Measurements from ENCODE around the gene DCTN3. TPM values are rescaled to one million over a fixed set of nuclear protein-coding genes. Genes with fewer than 3 reads are reported as not detected.
A peak's percentile ranks its signal among the peaks of the same experiment; 100 is the strongest.

Gene DCTN3
- total RNA-seq, 3 donors from 2014 or later = 84.0 to 114 (median 113) TPM

- Histone ChIP-seq H3K4me3 (peak overlapping the region in 1 of 3 donors; percentile 43), H3K27ac (no peak overlapping the region), H3K27me3 (peaks cover 6 to 53% of the 10 kb centered on the region in 2 donors), H3K4me1 (peaks cover 0 to 8% of the 10 kb centered on the region in 2 donors), H3K36me3 (no peaks in the 10 kb centered on the region), H3K9me3 (no peaks in the 10 kb centered on the region)
- intact Hi-C loops (cut with DNase I; ENCODE audit: low total_unique reads) = no loop called here
- no peak for DNase-seq (ENCODE audit: low spot score in 2 of 2)
- no peak for TF ChIP-seq POLR2AphosphoS5 (IDR thresholded peaks at IDR 0.05)
- TF ChIP-seq CTCF (IDR thresholded peaks at IDR 0.05) = no peak
- no peak for TF ChIP-seq POLR2A (IDR thresholded peaks at IDR 0.05)
Measured at GRCh38 chr9:34623374-34624235, 3.3 kb upstream of the DCTN3 start.

- Histone ChIP-seq H3K4me1 (peaks cover 5 to 8% of the 10 kb centered on the region in 2 donors), H3K27me3 (no peaks in the 10 kb centered on the region), H3K36me3 (peaks cover 11% of the 10 kb centered on the region), H3K4me3 (no peak overlapping the region), H3K27ac (no peak overlapping the region), H3K9me3 (no peaks in the 10 kb centered on the region)
- no peak for TF ChIP-seq POLR2A (IDR thresholded peaks at IDR 0.05)
- no peak for TF ChIP-seq CTCF (IDR thresholded peaks at IDR 0.05)
- TF ChIP-seq POLR2AphosphoS5 (IDR thresholded peaks at IDR 0.05) = no peak
- no peak for DNase-seq (ENCODE audit: low spot score in 2 of 2)
- intact Hi-C loops (cut with DNase I; ENCODE audit: low total_unique reads) = no loop called here
Measured at GRCh38 chr9:34615132-34615531, 5.2 kb downstream of the DCTN3 start.

- Histone ChIP-seq H3K4me3 (peak overlapping the region; percentile 62 to 92 (median 71)), H3K27ac (peak overlapping the region; percentile 92 to 96), H3K9me3 (no peaks in the 10 kb centered on the region), H3K36me3 (peaks cover 4% of the 10 kb centered on the region), H3K4me1 (peaks cover 0 to 5% of the 10 kb centered on the region in 2 donors), H3K27me3 (no peaks in the 10 kb centered on the region)
- TF ChIP-seq POLR2AphosphoS5 (IDR thresholded peaks at IDR 0.05) = peak in 2 of 3 donors; percentile 9 to 24
- peak; percentile 51 to 80 (median 68) for TF ChIP-seq CTCF (IDR thresholded peaks at IDR 0.05)
- no peak for TF ChIP-seq POLR2A (IDR thresholded peaks at IDR 0.05)
- DNase-seq (ENCODE audit: low spot score in 2 of 2) = peak; percentile 73 to 78
- intact Hi-C loops (cut with DNase I; ENCODE audit: low total_unique reads) = no loop called here
Measured at GRCh38 chr9:34612788-34613390, 7.4 kb downstream of the DCTN3 start.

- intact Hi-C loops (cut with DNase I; ENCODE audit: low total_unique reads) = no loop called here
- peak within 1 kb of the TSS; percentile 92 to 96 for H3K27ac ChIP-seq
- no peaks in the 10 kb centered on the region for H3K36me3 ChIP-seq
- no peak for TF ChIP-seq CTCF (IDR thresholded peaks at IDR 0.05)
- peak; percentile 7 to 88 (median 72) for TF ChIP-seq POLR2AphosphoS5 (IDR thresholded peaks at IDR 0.05)
- peak; percentile 53 for TF ChIP-seq POLR2A (IDR thresholded peaks at IDR 0.05)
- H3K9me3 ChIP-seq = no peaks in the 10 kb centered on the region
- peaks cover 0 to 5% of the 10 kb centered on the region in 2 donors for H3K4me1 ChIP-seq
- H3K27me3 ChIP-seq = no peaks in the 10 kb centered on the region
- peak; percentile 67 for DNase-seq (ENCODE audit: low spot score in 2 of 2)
- H3K4me3 ChIP-seq = peak within 1 kb of the TSS; percentile 62 to 92 (median 71)
Measured at GRCh38 chr9:34611811-34612787, 8.2 kb downstream of the DCTN3 start, which contains the start of gene RPP25L. RPP25L (minus strand) TSS chr9:34612097; CDS start chr9:34611296, 801 bp downstream.
